ENCODE results near the gene CIRBP.
"Not testable (repeated sequence)": the region's sequence is repeated elsewhere in the genome, so short reads cannot be mapped to it uniquely, and the experiment has no call there.

CIRBP gene

DNA sequence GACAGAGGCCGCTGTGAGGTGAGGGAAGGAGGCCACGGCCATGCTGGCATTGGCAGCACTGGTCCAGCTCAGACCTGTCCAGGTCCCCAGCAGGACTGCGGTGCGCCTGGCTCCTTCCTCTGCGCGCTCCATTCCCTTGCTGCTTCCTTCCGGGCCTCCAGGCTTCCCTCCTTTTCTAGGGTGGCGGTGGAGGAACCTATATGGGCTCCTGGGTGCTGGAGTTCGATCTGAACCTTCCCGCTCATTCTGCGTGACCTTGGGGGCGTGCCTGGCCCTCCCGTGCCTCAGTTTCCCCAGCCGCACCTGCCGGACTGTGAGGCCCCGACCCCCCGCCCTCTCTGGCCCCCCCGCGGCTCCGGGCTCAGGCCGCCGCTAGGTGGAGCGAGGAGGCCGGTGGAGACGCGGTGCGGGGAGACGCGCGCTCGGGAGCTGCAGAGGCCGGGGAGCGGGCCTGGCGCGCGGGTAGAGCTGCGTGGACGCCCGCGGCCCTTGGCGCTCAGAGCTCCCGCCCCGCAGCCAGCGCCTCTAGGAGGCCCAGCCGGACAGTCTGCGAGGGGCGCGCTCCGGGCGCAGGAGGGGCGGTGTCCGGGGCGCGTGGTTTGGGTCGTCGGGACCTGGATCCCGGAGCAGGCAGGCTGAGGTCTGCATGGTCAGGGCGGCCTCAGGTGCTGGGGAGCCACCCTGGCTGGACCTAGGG lies 46.5 kb downstream of the CIRBP start:
- no peak for DNase-seq

DNA sequence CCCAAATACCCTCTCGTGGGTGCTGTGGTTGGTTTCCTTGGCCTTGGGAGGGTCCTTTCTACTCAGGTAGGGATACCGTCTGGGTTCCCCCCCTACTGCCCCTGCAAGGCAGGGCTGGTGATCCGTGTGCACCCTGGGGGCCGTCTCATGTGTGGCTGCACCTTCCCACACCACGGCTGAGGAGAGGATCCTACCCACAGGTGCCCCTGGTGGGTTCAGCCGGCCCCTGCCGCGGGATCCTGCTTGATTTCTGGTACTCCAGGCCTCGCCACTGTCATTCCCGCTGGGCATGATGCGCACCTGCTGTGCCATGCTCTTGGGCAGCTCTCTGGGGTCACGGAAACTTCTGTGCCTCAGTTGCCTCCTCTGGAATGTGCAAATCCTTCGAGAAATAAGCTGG lies 47.3 kb downstream of the CIRBP start:
- DNase-seq, result no peak

DNA sequence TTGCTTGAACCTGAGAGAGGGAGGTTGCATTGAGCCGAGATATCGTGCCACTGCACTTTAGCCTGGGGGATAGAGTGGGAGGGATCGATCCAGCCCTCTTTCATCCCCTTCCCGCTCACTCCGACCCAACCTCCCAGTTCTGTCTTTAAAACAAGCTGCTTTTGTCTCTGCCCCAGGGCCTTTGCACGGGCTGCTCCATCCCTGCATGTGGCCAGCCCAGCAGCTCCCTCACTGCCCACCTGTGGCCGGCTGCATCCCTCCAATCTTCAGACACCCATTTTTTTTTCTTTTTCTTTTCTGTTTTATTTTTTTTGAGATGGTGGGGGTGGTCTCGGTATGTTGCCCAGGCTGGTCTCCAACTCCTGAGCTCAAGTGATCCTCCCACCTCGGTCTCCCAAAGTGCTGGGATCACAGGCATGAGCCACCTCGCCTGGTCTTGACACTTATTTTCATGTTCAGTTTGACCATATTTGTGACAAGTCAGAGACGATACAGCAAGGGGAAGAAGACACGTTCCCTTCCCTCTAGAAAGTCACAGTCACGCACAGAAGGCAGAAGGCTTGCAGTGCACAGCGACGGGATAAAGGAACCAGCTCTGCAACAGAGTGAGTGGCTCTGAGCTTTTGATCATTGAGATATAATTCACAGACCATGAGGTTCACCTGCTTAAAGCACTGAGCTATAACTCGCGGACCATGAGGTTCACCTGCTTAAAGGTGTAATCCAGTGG lies 48.3 kb downstream of the CIRBP start:
- DNase-seq, result no peak

DNA sequence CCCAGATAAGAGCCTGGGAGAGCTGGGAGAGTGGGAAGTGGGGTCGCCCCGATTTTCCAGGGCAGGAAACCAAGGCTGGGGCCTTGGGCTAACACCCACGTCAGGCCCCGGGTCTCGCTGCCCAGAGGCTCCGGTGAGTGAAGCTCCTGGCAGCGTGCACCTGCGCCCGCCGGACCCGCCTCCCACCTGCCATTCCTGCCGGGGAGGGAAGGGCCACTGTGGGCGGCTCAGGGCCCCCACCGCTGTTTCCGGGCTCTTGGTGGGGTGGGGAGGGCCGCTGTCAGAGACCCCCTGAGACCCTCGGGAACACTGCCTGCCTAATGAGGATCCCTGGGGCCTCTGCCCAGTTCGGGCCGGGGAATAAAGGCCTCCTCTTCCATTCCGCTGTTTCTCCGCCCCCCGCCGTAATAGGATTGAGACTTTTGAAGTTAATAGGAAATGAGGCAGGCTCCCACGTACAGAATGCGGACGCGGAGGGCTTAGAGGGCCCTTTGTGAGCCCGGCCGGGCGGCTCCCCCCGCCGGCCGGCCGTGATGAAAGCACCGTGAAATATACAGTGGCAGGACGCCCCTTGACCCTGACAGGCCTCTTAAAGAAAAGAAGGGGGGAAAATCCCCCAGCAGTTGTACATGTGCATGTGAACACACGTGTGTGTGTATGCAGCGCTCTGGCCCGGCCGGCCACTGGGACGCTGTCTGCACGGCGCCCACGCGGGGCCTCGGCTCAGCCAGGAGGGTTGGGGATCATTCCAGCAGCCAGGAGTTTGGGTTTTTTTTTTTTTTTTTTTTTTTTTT lies 49.7 kb downstream of the CIRBP start:
- DNase-seq, result no peak

DNA sequence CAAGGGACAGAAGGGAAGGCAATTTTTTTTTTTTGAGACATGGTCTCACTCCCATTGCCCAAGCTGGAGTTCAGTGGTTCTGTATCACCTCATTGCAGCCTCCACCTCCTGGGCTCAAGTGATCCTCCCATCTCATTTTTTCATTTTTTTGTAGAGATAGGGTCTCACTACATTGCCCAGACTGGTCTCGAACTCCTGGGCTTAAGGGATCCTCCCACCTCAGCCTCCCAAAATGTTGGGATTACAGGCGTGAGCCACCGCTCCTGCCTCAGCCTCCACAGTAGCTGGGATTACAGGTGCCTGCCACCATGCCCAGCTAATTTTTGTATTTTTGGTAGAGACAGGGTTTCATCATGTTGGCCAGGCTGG lies 51.1 kb downstream of the CIRBP start:
- DNase-seq, result not testable (repeated sequence)

DNA sequence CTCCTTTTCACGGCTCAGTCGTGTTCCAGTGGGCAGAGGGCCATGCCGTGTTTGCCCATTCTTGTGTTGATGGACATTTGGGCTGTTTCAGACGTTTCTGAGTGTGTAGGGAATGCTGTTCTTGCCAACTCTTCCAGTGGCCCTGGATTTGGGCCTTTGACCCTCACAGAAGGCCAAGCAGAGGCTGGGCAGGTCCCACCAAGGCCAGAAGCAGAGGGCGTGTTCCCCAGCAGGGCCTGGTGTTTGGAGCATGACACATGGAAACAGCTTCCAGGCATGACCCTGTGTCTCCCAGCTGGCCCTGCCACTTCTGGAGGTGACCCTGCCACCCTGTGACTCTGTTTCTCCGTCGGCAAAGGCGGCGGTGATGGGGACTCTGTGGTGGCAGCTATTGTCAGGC lies 52.4 kb downstream of the CIRBP start:
- DNase-seq, result no peak

DNA sequence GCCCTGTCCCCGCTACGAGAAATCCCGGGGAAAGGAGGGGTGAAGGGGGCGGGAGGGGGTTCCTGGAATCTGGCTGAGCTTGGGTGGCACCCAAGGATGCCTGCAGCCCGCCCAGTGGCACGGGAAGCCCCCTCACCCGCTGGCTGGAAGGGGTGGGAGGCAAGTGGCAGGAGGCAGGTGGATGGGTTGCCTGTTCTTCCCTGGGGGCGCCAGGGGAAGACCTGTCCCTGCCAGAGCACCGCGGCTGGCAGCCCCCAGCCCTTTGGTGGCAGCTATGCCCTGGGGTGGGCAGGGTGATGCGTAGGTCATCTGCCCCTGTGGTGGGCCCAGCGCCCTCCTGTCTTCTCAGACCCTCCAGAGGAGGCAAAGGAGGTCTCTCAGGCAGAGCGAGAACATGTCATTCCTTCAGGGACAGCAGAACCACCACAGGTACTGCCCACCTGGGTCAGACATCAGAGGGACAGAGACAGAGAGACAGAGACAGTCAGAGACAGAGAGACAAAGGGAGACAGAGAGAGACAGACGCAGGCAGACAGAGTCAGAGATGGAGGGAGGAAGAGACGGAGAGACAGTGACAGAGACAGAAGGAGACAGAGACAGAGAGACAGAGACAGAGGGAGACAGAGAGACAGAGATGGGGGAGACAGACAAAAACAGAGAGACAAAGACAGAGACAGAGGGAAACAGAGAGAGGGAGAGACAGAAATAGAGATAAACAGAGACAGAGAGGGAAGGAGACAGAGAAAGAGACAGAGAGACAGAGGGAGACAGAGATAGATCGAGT lies 53.3 kb downstream of the CIRBP start:
- DNase-seq, result no peak

DNA sequence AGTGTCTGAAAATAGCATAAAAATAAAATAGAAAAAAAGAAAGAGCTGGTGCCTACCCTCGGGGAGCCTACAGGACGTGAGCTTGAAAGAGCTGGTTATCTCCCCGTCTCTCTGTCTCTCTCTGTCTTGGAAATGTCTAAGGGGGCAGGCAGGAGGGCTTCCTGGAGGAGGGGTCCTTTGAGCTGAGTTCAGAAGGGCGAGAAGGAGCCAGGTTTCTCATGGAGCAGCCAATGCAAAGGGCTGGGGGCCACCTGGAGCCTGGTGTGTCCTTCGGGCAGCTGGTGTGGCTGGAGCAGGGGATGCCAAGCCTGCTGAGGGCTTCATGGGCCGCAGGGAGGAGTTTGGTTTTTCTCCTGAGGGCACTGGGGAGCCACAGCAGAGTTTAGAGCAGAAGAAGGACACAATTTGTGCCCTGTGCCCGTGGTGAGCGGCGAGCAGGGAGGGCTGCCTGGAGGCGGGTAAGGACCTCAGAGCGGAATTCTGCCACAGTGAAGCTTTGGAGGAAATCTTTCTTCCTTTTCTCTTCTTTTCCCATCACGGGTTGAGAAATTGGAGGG lies 55.2 kb downstream of the CIRBP start:
- no peak for DNase-seq
